Left renal pelvis (tissue), 4 donors: ENCODE results near the gene HAP1. TPM values are rescaled to one million over a fixed set of nuclear protein-coding genes. Genes with fewer than 3 reads are reported as not detected.
A peak's percentile ranks its signal among the peaks of the same experiment; 100 is the strongest.
"Not testable (repeated sequence)": the region's sequence is repeated elsewhere in the genome, so short reads cannot be mapped to it uniquely, and the experiment has no call there.

Experiments used
- DNase-seq, 4 donors: peaks; one replicate each; pipeline ENCODE4 v3.0.0-alpha.2; 2013; ENCODE audit warnings: low read depth in 4 of 4, low spot score in 3 of 4
- polyA plus RNA-seq, 4 donors: library from polyadenylated mRNA; unstranded; fragments of 120-200 nt; gene quantifications; one replicate each; pipeline ENCODE4 v1.2.1, GENCODE V29; 2013; ENCODE audit not compliant: insufficient read length in 4 of 4

The HAP1 gene
- 1 to 10 TPM in 2 of 4 donors, under 1 TPM in 2; 0.69 to 1.5 (median 0.92) TPM for polyA plus RNA-seq

GRCh38 chr17:41734139-41734948 lies at the start of gene HAP1:
HAP1 (minus strand) TSS chr17:41734643; CDS start chr17:41734634, 9 bp downstream.
- DNase-seq = no peak

- no peak for DNase-seq
Measured at GRCh38 chr17:41782142-41782541, 47.7 kb upstream of the HAP1 start.

GRCh38 chr17:41781404-41782110 lies 47.1 kb upstream of the HAP1 start:
- no peak for DNase-seq

GRCh38 chr17:41779954-41780353 lies 45.5 kb upstream of the HAP1 start:
- DNase-seq = no peak

GRCh38 chr17:41777574-41778188 lies 43.2 kb upstream of the HAP1 start:
- peak in 1 of 4 donors; percentile 70 for DNase-seq

GRCh38 chr17:41777157-41777573 lies 42.7 kb upstream of the HAP1 start:
- DNase-seq = peak in 1 of 4 donors; percentile 60

GRCh38 chr17:41776262-41776900 lies 41.9 kb upstream of the HAP1 start:
- not testable (repeated sequence) for DNase-seq

GRCh38 chr17:41775394-41776226 lies 41.2 kb upstream of the HAP1 start:
- DNase-seq = no peak

- no peak for DNase-seq
Measured at GRCh38 chr17:41773731-41774193, 39.3 kb upstream of the HAP1 start.

GRCh38 chr17:41773190-41773588 lies 38.7 kb upstream of the HAP1 start:
- peak in 2 of 4 donors; percentile 43 to 65 for DNase-seq

GRCh38 chr17:41772586-41773189 lies 38.2 kb upstream of the HAP1 start:
- DNase-seq = no peak

GRCh38 chr17:41772218-41772585 lies 37.8 kb upstream of the HAP1 start:
- DNase-seq = peak in 1 of 4 donors; percentile 50

GRCh38 chr17:41771389-41772206 lies 37.2 kb upstream of the HAP1 start:
- DNase-seq = no peak

- DNase-seq = no peak
Measured at GRCh38 chr17:41769985-41770384, 35.5 kb upstream of the HAP1 start.

- DNase-seq = no peak
Measured at GRCh38 chr17:41769346-41769862, 35.0 kb upstream of the HAP1 start.

GRCh38 chr17:41768682-41769288 lies 34.3 kb upstream of the HAP1 start:
- no peak for DNase-seq

- no peak for DNase-seq
Measured at GRCh38 chr17:41767324-41768042, 33.0 kb upstream of the HAP1 start.
